Spleen (tissue), 11 donors: ENCODE measurements around the gene SETD1A. TPM values are rescaled to one million over a fixed set of nuclear protein-coding genes. Genes with fewer than 3 reads are reported as not detected.

Experiments used
- DNase-seq: peaks from one replicate; pipeline ENCODE4 v3.0.0-alpha.2; 2020
- H3K27ac ChIP-seq, 8 donors: fragments of 200-600 bp; sonication (generic) in 7 of 8; 1 replicate in 4 of 8; 2 replicates in 4 of 8; pipeline versions ENCODE4 v1.5.0 to v1.8.0; 2016 to 2021; ENCODE audit warnings: inconsistent platforms in 4 of 8, mild to moderate bottlenecking in 4 of 8, moderate library complexity in 1 of 8
- H3K27me3 ChIP-seq, 7 donors: fragments of 200-600 bp; sonication (generic) in 6 of 7; replicated peaks in 1 of 7; 1 replicate in 4 of 7; 2 replicates in 3 of 7; pipeline versions ENCODE4 v1.5.0 to v1.8.0; 2016 to 2021; ENCODE audit warnings: inconsistent platforms in 3 of 7, mild to moderate bottlenecking in 1 of 7
- H3K36me3 ChIP-seq, 6 donors: fragments of 200-600 bp; sonication (generic) in 5 of 6; 1 replicate in 4 of 6; 2 replicates in 2 of 6; pipeline versions ENCODE4 v1.5.0 to v1.8.0; 2016 to 2021; ENCODE audit warnings: inconsistent platforms in 2 of 6
- H3K4me1 ChIP-seq, 6 donors: fragments of 200-600 bp; sonication (generic) in 5 of 6; 1 replicate in 3 of 6; 2 replicates in 3 of 6; pipeline versions ENCODE4 v1.5.0 to v1.8.0; 2016 to 2021; ENCODE audit warnings: inconsistent platforms in 3 of 6
- H3K4me3 ChIP-seq, 8 donors: fragments of 200-600 bp; sonication (generic) in 7 of 8; 1 replicate in 4 of 8; 2 replicates in 4 of 8; pipeline versions ENCODE4 v1.5.0 to v1.8.0; 2016 to 2021; ENCODE audit warnings: inconsistent platforms in 4 of 8, mild to moderate bottlenecking in 4 of 8, moderate library complexity in 2 of 8
- H3K9me3 ChIP-seq, 8 donors: fragments of 200-600 bp; sonication (generic) in 7 of 8; 1 replicate in 4 of 8; 2 replicates in 4 of 8; pipeline versions ENCODE4 v1.5.0 to v1.8.0; 2016 to 2021; ENCODE audit warnings: inconsistent platforms in 4 of 8
- POLR2A ChIP-seq, 3 donors: fragments of 450-650 bp; IDR thresholded peaks; one replicate each; pipeline ENCODE4 v1.5.1; 2017; ENCODE audit warnings: antibody characterized with exemption in 3 of 3, mild to moderate bottlenecking in 1 of 3
- POLR2AphosphoS5 ChIP-seq, 3 donors: sonication (generic); formaldehyde crosslinking; IDR thresholded peaks; one replicate each; pipeline ENCODE4 v1.5.1; 2017; ENCODE audit warnings: antibody characterized with exemption in 3 of 3
- WGBS, 5 donors: extraction: QIAGEN DNeasy Blood & Tissue Kit in 3 of 5; methylation state at CpG; one replicate each; pipeline versions ENCODE4 v1.1.5 to v1.1.7; 2013 to 2018; 5-methylcytosine and 5-hydroxymethylcytosine counted together
- intact Hi-C: fragments of 100-400 bp; cut with DNase I; formaldehyde crosslinking; loops from one replicate; pipeline ENCODE4 v1.15.0; 2023; ENCODE audit warnings: low total_unique reads
- polyA plus RNA-seq, 3 donors: library from polyadenylated mRNA; stranded (reverse); fragments of 200-250 nt; gene quantifications; one replicate each; pipeline ENCODE4 v1.2.1, GENCODE V29; 2013
- total RNA-seq, 7 donors: library from RNA; depleted of rRNA in 3 of 7; stranded (reverse); fragments of >200 nt in 3 of 7; fragmentation: NEBNext Ultra II Directional in 4 of 7; extraction: Animal tissue kit (Norgen Biotek cat#: 25700) in 4 of 7; gene quantifications; one replicate each; pipeline versions ENCODE4 v1.1.0 to v1.2.1, GENCODE V29; 2016 to 2021
- TF ChIP-seq, protein P1 (sequence below), 11 experiments: fragments of 200-600 bp in 7 of 11; fragments of 450-650 bp in 4 of 11; sonication (generic) in 4 of 11; IDR thresholded peaks in 8 of 11; conservative IDR thresholded peaks in 3 of 11; 1 replicate in 7 of 11; 2 replicates in 4 of 11; pipeline versions ENCODE4 v1.4.0 to v1.8.0; 2016 to 2021; ENCODE audit warnings: antibody characterized with exemption in 11 of 11, inconsistent platforms in 4 of 11, mild to moderate bottlenecking in 1 of 11
- donor health status: healthy with polysubstance abuse.
- donor health status: DM: no; HTN: no; CAD: no; lungs with moderate emphysema.
- donor health status: DM: no; HTN: no; CAD: no.
- donor health status: Bipolar disorder and iron deficiency.
- donor health status: healthy.
- donor health status: DM: no; HTN: no; CAD: no.
- donor health status: DM: yes; HTN: yes; CAD: no.

SETD1A gene
- total and polyA plus RNA-seq, 10 donors: 4.8 to 24.9 (median 14.7) TPM

DNA sequence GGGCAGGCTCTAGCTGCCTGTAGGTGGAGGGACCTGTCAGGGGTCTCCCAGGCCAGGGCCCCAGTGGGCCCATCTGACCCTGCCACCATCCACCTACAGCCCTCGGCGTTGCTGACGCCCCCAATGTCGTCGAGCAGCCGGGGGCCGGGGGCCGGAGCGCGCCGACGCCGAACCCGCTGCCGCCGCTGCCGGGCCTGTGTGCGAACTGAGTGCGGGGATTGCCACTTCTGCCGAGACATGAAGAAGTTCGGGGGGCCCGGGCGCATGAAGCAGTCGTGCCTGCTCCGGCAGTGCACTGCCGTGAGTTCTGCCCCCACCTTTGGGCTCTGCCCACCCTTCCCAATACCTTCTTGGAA, 31.9 kb upstream of the SETD1A start:
- no peak for TF ChIP-seq POLR2AphosphoS5 (IDR thresholded peaks at IDR 0.05)
- TF ChIP-seq, protein P1, sequence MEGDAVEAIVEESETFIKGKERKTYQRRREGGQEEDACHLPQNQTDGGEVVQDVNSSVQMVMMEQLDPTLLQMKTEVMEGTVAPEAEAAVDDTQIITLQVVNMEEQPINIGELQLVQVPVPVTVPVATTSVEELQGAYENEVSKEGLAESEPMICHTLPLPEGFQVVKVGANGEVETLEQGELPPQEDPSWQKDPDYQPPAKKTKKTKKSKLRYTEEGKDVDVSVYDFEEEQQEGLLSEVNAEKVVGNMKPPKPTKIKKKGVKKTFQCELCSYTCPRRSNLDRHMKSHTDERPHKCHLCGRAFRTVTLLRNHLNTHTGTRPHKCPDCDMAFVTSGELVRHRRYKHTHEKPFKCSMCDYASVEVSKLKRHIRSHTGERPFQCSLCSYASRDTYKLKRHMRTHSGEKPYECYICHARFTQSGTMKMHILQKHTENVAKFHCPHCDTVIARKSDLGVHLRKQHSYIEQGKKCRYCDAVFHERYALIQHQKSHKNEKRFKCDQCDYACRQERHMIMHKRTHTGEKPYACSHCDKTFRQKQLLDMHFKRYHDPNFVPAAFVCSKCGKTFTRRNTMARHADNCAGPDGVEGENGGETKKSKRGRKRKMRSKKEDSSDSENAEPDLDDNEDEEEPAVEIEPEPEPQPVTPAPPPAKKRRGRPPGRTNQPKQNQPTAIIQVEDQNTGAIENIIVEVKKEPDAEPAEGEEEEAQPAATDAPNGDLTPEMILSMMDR (IDR thresholded peaks at IDR 0.05 in 8 of 11, conservative IDR thresholded peaks at IDR 0.05 in 3 of 11): no peak
- TF ChIP-seq POLR2A (IDR thresholded peaks at IDR 0.05): no peak
- peaks cover 0 to 52% (median 13%) of the 10 kb centered on the region in 6 donors for H3K36me3 ChIP-seq
- H3K9me3 ChIP-seq: no peaks in the 10 kb centered on the region
- peaks cover 7 to 45% (median 22%) of the 10 kb centered on the region in 6 donors for H3K4me1 ChIP-seq
- intact Hi-C loops: no loop called here
- H3K27ac ChIP-seq: peak overlapping the region in 1 of 8 donors; percentile 97
- H3K4me3 ChIP-seq: no peak overlapping the region
- H3K27me3 ChIP-seq: no peaks in the 10 kb centered on the region
- 93 to 95% (median 94%) methylated on average over 18 to 26 of the region's 26 CpGs for WGBS, 5 donors
- peak; percentile 85 for DNase-seq

DNA sequence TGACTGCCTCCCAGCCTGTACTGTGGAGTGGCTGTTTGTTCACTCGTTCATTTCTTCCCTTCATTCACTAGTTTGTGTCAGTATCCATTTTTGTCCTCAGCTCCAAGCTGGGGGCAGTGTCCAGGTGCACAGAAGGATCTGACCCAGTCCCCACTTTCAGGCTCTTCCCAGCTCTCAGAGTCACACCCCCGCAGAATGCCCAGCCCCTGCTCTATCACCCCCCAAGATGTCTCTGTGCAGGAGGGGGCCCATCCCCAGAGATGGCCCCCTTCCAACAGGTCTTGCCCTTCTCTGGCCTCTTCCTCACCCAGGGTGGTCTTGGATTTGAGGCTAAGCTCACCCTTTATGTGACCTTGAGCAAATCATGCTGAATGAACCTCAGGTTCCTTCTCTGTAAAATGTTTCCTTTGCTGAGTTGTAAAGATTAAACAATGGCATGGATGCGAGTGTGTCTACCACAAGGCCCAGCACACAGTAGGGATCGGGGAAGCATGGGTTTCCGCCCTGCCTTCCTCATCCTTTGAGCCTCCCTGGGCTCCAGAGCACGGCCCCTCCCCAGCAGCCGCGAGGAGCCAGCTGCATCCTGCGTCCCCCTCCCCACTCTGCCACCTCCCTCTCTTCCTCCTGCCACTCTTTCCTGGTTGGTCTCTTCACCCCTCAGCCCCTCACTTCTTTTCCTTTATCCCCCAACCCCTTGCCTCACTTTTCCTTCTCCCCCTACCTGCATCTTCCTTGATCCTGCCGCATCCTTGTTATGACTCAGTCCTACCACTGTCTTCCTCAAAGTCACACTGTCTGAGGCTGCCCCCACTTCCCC, 31.4 kb upstream of the SETD1A start:
- no peaks in the 10 kb centered on the region for H3K27me3 ChIP-seq
- peaks cover 0 to 58% (median 17%) of the 10 kb centered on the region in 6 donors for H3K36me3 ChIP-seq
- TF ChIP-seq POLR2AphosphoS5 (IDR thresholded peaks at IDR 0.05) (no peak), POLR2A (IDR thresholded peaks at IDR 0.05) (no peak)
- TF ChIP-seq, protein P1 (IDR thresholded peaks at IDR 0.05 in 8 of 11, conservative IDR thresholded peaks at IDR 0.05 in 3 of 11): no peak
- no peak for DNase-seq
- no peaks in the 10 kb centered on the region for H3K9me3 ChIP-seq
- intact Hi-C loops: no loop called here
- 54 to 71% (median 61%) methylated on average over 10 of the region's 10 CpGs for WGBS, 5 donors
- no peak overlapping the region for H3K27ac ChIP-seq
- H3K4me1 ChIP-seq: peaks cover 7 to 39% (median 21%) of the 10 kb centered on the region in 6 donors
- H3K4me3 ChIP-seq: no peak overlapping the region

GRCh38 chr16:30926937-30927788, 30.4 kb upstream of the SETD1A start:
- WGBS, 5 donors: 85 to 94% (median 92%) methylated on average over 17 to 22 of the region's 22 CpGs
- TF ChIP-seq, protein P1 (IDR thresholded peaks at IDR 0.05 in 8 of 11, conservative IDR thresholded peaks at IDR 0.05 in 3 of 11): no peak
- no peak for TF ChIP-seq POLR2A (IDR thresholded peaks at IDR 0.05)
- TF ChIP-seq POLR2AphosphoS5 (IDR thresholded peaks at IDR 0.05): no peak
- peaks cover 4 to 30% (median 14%) of the 10 kb centered on the region in 6 donors for H3K4me1 ChIP-seq
- no peak overlapping the region for H3K27ac ChIP-seq
- peaks cover 0 to 68% (median 22%) of the 10 kb centered on the region in 6 donors for H3K36me3 ChIP-seq
- DNase-seq: no peak
- H3K4me3 ChIP-seq: no peak overlapping the region
- intact Hi-C loops: no loop called here
- H3K9me3 ChIP-seq: no peaks in the 10 kb centered on the region
- no peaks in the 10 kb centered on the region for H3K27me3 ChIP-seq
